ENCODE measurements around the gene RIN2. TPM values are rescaled to one million over a fixed set of nuclear protein-coding genes. Genes with fewer than 3 reads are reported as not detected.

Gene RIN2
- total RNA-seq, 1 experiment from 2014 or later, result 1.5 TPM

GRCh38 chr20:19783966-19784401, 25.9 kb downstream of the RIN2 start:
- Histone ChIP-seq H2AFZ (ENCODE audit: low read depth, low read length, poor library complexity, severe bottlenecking) (no peak overlapping the region), H3K9me2 (ENCODE audit: insufficient read depth) (no peaks in the 10 kb centered on the region), H3K79me2 (ENCODE audit: insufficient read depth, low read length) (no peaks in the 10 kb centered on the region), H3K9me3 (ENCODE audit: control insufficient read depth in 1 of 2, insufficient read depth in 1 of 2, low read depth in 1 of 2, low read length in 2 of 2) (no peaks in the 10 kb centered on the region), H4K20me1 (ENCODE audit: insufficient read depth) (no peaks in the 10 kb centered on the region), H3K27me3 (ENCODE audit: insufficient read depth, low read length) (no peaks in the 10 kb centered on the region), H3K27ac (ENCODE audit: low read depth, low read length) (no peak overlapping the region), H3K9ac (ENCODE audit: low read length) (no peak overlapping the region), H3K36me3 (ENCODE audit: control insufficient read depth in 1 of 2, insufficient read depth in 2 of 2, low read length in 2 of 2) (no peaks in the 10 kb centered on the region), H3K4me1 (ENCODE audit: control insufficient read depth in 1 of 2, insufficient read depth in 2 of 2, low read length in 2 of 2) (peaks cover 11 to 17% of the 10 kb centered on the region in 2 experiments), H3K4me2 (ENCODE audit: low read length) (no peak overlapping the region), H3K4me3 (replicated peaks in 1 of 2; ENCODE audit: low read depth in 1 of 2, low read length in 2 of 2) (no peak overlapping the region)
- no TSS peak for BruUV-seq (replicated peaks)
- no peak for ATAC-seq
- RAD21 ChIA-PET (ENCODE audit: low non-redundant PET in 1 of 2, low total read pairs in 2 of 2, uncharacterized antibody in 2 of 2, unreplicated experiment in 2 of 2), result no interaction called here
- intact Hi-C loops (cut with micrococcal nuclease), result loop anchor here (10.0 kb wide), 3 partner anchors 101 to 781 kb away; no protein-coding TSS in a partner anchor
- CTCF ChIA-PET, result interaction anchor here (1.6 kb wide), 1 partner anchor 210 kb away, joined by 5 read pairs; no protein-coding TSS in a partner anchor
- POLR2A ChIA-PET, result no interaction called here
- DNase-seq (ENCODE audit: low read depth, low spot score), result no peak
- TF ChIP-seq YY1 (IDR thresholded peaks at IDR 0.05; ENCODE audit: extremely low read depth, insufficient replicate concordance, low read depth, low read length), result no peak
- TF ChIP-seq TCF7L2 (IDR thresholded peaks at IDR 0.05; ENCODE audit: borderline replicate concordance, extremely low read depth, insufficient read depth, insufficient read length), result no peak
- TF ChIP-seq POLR2AphosphoS5 (IDR thresholded peaks at IDR 0.05; ENCODE audit: low read depth, low read length), result no peak
- TF ChIP-seq CTCF (IDR thresholded peaks at IDR 0.05 in 2 of 3, conservative IDR thresholded peaks at IDR 0.05 in 1 of 3; ENCODE audit: borderline replicate concordance in 1 of 3, insufficient read depth in 1 of 3, low read depth in 2 of 3, low read length in 2 of 3), result no peak
- TF ChIP-seq ZNF274 (IDR thresholded peaks at IDR 0.05; ENCODE audit: low read depth, low read length), result no peak
- TF ChIP-seq SIN3A (IDR thresholded peaks at IDR 0.05; ENCODE audit: low read depth), result no peak
- no peak for TF ChIP-seq CBX3 (IDR thresholded peaks at IDR 0.05; ENCODE audit: low read depth)
- no peak for TF ChIP-seq JUND (IDR thresholded peaks at IDR 0.05)
- TF ChIP-seq POLR2A (IDR thresholded peaks at IDR 0.05; ENCODE audit: borderline replicate concordance, extremely low read depth, insufficient read depth, insufficient read length), result no peak
- TF ChIP-seq ZBTB33 (IDR thresholded peaks at IDR 0.05; ENCODE audit: extremely low read depth, insufficient replicate concordance, low read length), result no peak

All from HCT116 (cell line).